ENCODE results near the gene KRT34.

- no peak for TF ChIP-seq CTCF (IDR thresholded peaks at IDR 0.05; ENCODE audit: low read depth, low read length)
- TF ChIP-seq EZH2phosphoT487 (IDR thresholded peaks at IDR 0.05; ENCODE audit: low read depth): no peak
These were observed 21.4 kb upstream of the KRT34 start for GRCh38 chr17:41403404-41404023.
